Uterus (tissue), 4 donors: ENCODE data around the gene KLF16. TPM values are rescaled to one million over a fixed set of nuclear protein-coding genes. Genes with fewer than 3 reads are reported as not detected.
"Not testable (repeated sequence)": the region's sequence is repeated elsewhere in the genome, so short reads cannot be mapped to it uniquely, and the experiment has no call there.

ENCODE experiments used
- DNase-seq, 2 donors: peaks; one replicate each; pipeline ENCODE4 v3.0.0-alpha.2; 2019 to 2020
- H3K27ac ChIP-seq, 2 donors: fragments of 200-600 bp; sonication (generic); 1 replicate in 1 of 2; 2 replicates in 1 of 2; pipeline ENCODE4 v1.5.1; 2016 to 2018
- H3K27me3 ChIP-seq, 2 donors: fragments of 200-600 bp; sonication (generic); one replicate each; pipeline ENCODE4 v1.5.1; 2018 to 2019; ENCODE audit warnings: control low read depth in 1 of 2
- H3K36me3 ChIP-seq, 2 donors: fragments of 200-600 bp; sonication (generic); one replicate each; pipeline ENCODE4 v1.5.1; 2019; ENCODE audit warnings: control low read depth in 1 of 2
- H3K4me1 ChIP-seq, 2 donors: fragments of 200-600 bp; sonication (generic); one replicate each; pipeline ENCODE4 v1.5.1; 2018 to 2019; ENCODE audit warnings: control low read depth in 1 of 2
- H3K4me3 ChIP-seq, 2 donors: fragments of 200-600 bp; sonication (generic); 1 replicate in 1 of 2; 2 replicates in 1 of 2; pipeline ENCODE4 v1.5.1; 2018 to 2019; ENCODE audit warnings: mild to moderate bottlenecking in 1 of 2
- H3K9me3 ChIP-seq, 2 donors: fragments of 200-600 bp; sonication (generic); one replicate each; pipeline ENCODE4 v1.5.1; 2019; ENCODE audit warnings: control low read depth in 1 of 2
- CTCF ChIP-seq, 4 experiments: fragments of 200-600 bp in 2 of 4; fragments of 450-650 bp in 2 of 4; sonication (generic) in 2 of 4; IDR thresholded peaks; one replicate each; pipeline ENCODE4 v1.5.1; 2016 to 2019; ENCODE audit warnings: antibody characterized with exemption in 4 of 4, mild to moderate bottlenecking in 2 of 4, moderate library complexity in 1 of 4
- POLR2A ChIP-seq, 2 donors: fragments of 450-650 bp; IDR thresholded peaks; one replicate each; pipeline ENCODE4 v1.6.1; 2016; ENCODE audit warnings: antibody characterized with exemption in 2 of 2, mild to moderate bottlenecking in 1 of 2, moderate library complexity in 1 of 2
- intact Hi-C: fragments of 100-400 bp; cut with DNase I; formaldehyde crosslinking; loops from one replicate; pipeline ENCODE4 v1.15.1; 2023; ENCODE audit warnings: low total_unique reads
- total RNA-seq, 4 donors: library from RNA; depleted of rRNA in 3 of 4; stranded (reverse); fragments of >200 nt in 3 of 4; gene quantifications; one replicate each; pipeline versions ENCODE4 v1.1.0 to v1.2.4, GENCODE V29; 2014 to 2023
- donor health status: DM: yes; HTN: yes; CAD: no.

The KLF16 gene
- total RNA-seq, 4 donors from 2014 or later, result 0.26 to 17.7 (median 3.9) TPM; not detected in 1

GRCh38 chr19:1893791-1894190 is 30.4 kb upstream of the KLF16 start:
- Histone ChIP-seq H3K27ac (no peak overlapping the region), H3K36me3 (no peaks in the 10 kb centered on the region), H3K27me3 (no peaks in the 10 kb centered on the region), H3K4me3 (no peak overlapping the region), H3K9me3 (no peaks in the 10 kb centered on the region), H3K4me1 (peaks cover 0 to 6% of the 10 kb centered on the region in 2 donors)
- DNase-seq, result no peak
- intact Hi-C loops, result no loop called here
- TF ChIP-seq POLR2A (IDR thresholded peaks at IDR 0.05), result no peak
- TF ChIP-seq CTCF (IDR thresholded peaks at IDR 0.05), result no peak

- intact Hi-C loops, result no loop called here
- TF ChIP-seq POLR2A (IDR thresholded peaks at IDR 0.05), result no peak
- TF ChIP-seq CTCF (IDR thresholded peaks at IDR 0.05), result no peak
- peaks cover 0 to 4% of the 10 kb centered on the region in 2 donors for H3K4me1 ChIP-seq
- H3K27ac ChIP-seq, result no peak overlapping the region
- no peaks in the 10 kb centered on the region for H3K27me3 ChIP-seq
- H3K9me3 ChIP-seq, result no peaks in the 10 kb centered on the region
- H3K4me3 ChIP-seq, result no peak overlapping the region
- H3K36me3 ChIP-seq, result no peaks in the 10 kb centered on the region
- DNase-seq, result no peak
Observed at GRCh38 chr19:1889907-1890306, 26.5 kb upstream of the KLF16 start.

- Histone ChIP-seq H3K27me3 (no peaks in the 10 kb centered on the region), H3K27ac (no peak overlapping the region), H3K36me3 (no peaks in the 10 kb centered on the region), H3K4me3 (no peak overlapping the region), H3K4me1 (peaks cover 0 to 17% of the 10 kb centered on the region in 2 donors), H3K9me3 (no peaks in the 10 kb centered on the region)
- intact Hi-C loops, result no loop called here
- TF ChIP-seq POLR2A (IDR thresholded peaks at IDR 0.05) (no peak), CTCF (IDR thresholded peaks at IDR 0.05) (no peak)
- DNase-seq, result no peak
Observed at GRCh38 chr19:1888385-1888784, 25.0 kb upstream of the KLF16 start.

GRCh38 chr19:1886360-1886759 is 23.0 kb upstream of the KLF16 start:
- Histone ChIP-seq H3K27ac (peak overlapping the region; percentile 34 to 87), H3K4me1 (peaks cover 0 to 22% of the 10 kb centered on the region in 2 donors)
- intact Hi-C loops, DNase-seq, H3K9me3 ChIP-seq, H3K27me3 ChIP-seq, H3K36me3 ChIP-seq, H3K4me3 ChIP-seq: not testable (repeated sequence)

GRCh38 chr19:1885398-1886119 is 22.2 kb upstream of the KLF16 start, which contains the start of gene ABHD17A:
Gene ABHD17A (minus strand): TSS chr19:1885496. CDS start chr19:1881566, 3,930 bp downstream.
- peak; percentile 93 to 96 for DNase-seq
- intact Hi-C loops, result not testable (repeated sequence)
- peak within 1 kb of the TSS; percentile 69 to 95 for H3K4me3 ChIP-seq

GRCh38 chr19:1884719-1885334 is 21.4 kb upstream of the KLF16 start:
- H3K4me3 ChIP-seq, result peak overlapping the region; percentile 69 to 95
- H3K27me3 ChIP-seq, result no peaks in the 10 kb centered on the region
- peak overlapping the region; percentile 73 to 87 for H3K27ac ChIP-seq
- DNase-seq, result no peak
- no peak for TF ChIP-seq POLR2A (IDR thresholded peaks at IDR 0.05)
- TF ChIP-seq CTCF (IDR thresholded peaks at IDR 0.05), result no peak
- H3K9me3 ChIP-seq, result no peaks in the 10 kb centered on the region
- intact Hi-C loops, result no loop called here
- peaks cover 0 to 30% of the 10 kb centered on the region in 2 donors for H3K4me1 ChIP-seq
- no peaks in the 10 kb centered on the region for H3K36me3 ChIP-seq

More at GRCh38 chr19:1885398-1886119, 22.2 kb upstream of the KLF16 start, which contains the start of gene ABHD17A:
- H3K9me3 ChIP-seq, H3K27me3 ChIP-seq, H3K36me3 ChIP-seq: not testable (repeated sequence)
- H3K27ac ChIP-seq, result peak within 1 kb of the TSS; percentile 73 to 87
- TF ChIP-seq POLR2A (IDR thresholded peaks at IDR 0.05), result peak; percentile 70 to 85
- peaks cover 0 to 27% of the 10 kb centered on the region in 2 donors for H3K4me1 ChIP-seq
